Prostate gland (tissue), 2 donors: ENCODE measurements around the gene PUM2. TPM values are rescaled to one million over a fixed set of nuclear protein-coding genes. Genes with fewer than 3 reads are reported as not detected.

Experiments
- DNase-seq: peaks from one replicate; pipeline ENCODE4 v3.0.0-alpha.2; 2019; ENCODE audit warnings: low spot score
- H3K27ac ChIP-seq, 2 donors: fragments of 200-600 bp; sonication (generic); 2 replicates each; pipeline ENCODE4 v1.5.1; 2017 to 2019
- H3K27me3 ChIP-seq: fragments of 200-600 bp; sonication (generic); replicated peaks from 2 replicates; pipeline ENCODE4 v1.5.1; 2019; ENCODE audit not compliant: insufficient read depth
- H3K36me3 ChIP-seq, 2 donors: fragments of 200-600 bp; sonication (generic); 1 replicate in 1 of 2; 2 replicates in 1 of 2; pipeline versions ENCODE4 v1.5.1 to v1.8.1; 2017 to 2019
- H3K4me1 ChIP-seq: fragments of 200-600 bp; sonication (generic); replicated peaks from 2 replicates; pipeline ENCODE4 v1.5.1; 2019
- H3K4me3 ChIP-seq, 2 donors: fragments of 200-600 bp; sonication (generic); 2 replicates each; pipeline ENCODE4 v1.5.1; 2017 to 2019
- H3K9me3 ChIP-seq: fragments of 200-600 bp; sonication (generic); 2 replicates; pipeline ENCODE4 v1.5.1; 2017
- POLR2A ChIP-seq: fragments of 450-650 bp; IDR thresholded peaks from one replicate; pipeline ENCODE4 v1.6.1; 2016; ENCODE audit warnings: antibody characterized with exemption, mild to moderate bottlenecking
- POLR2AphosphoS5 ChIP-seq: sonication (generic); formaldehyde crosslinking; IDR thresholded peaks from one replicate; pipeline ENCODE4 v1.6.1; 2017; ENCODE audit warnings: antibody characterized with exemption
- WGBS: methylation state at CpG from one replicate; pipeline ENCODE4 v1.1.5; 2018; 5-methylcytosine and 5-hydroxymethylcytosine counted together
- intact Hi-C: fragments of 100-400 bp; cut with DNase I; formaldehyde crosslinking; loops from one replicate; pipeline ENCODE4 v1.14.2; 2022
- total RNA-seq, 2 donors: library from RNA; depleted of rRNA; stranded (reverse); fragments of >200 nt; gene quantifications; one replicate each; pipeline ENCODE4 v1.1.0, GENCODE V29; 2016
- TF ChIP-seq, protein P1 (sequence below), 4 experiments: fragments of 200-600 bp in 2 of 4; fragments of 450-650 bp in 2 of 4; sonication (generic) in 2 of 4; IDR thresholded peaks; 1 replicate in 3 of 4; 2 replicates in 1 of 4; pipeline ENCODE4 v1.5.1; 2016 to 2019; ENCODE audit warnings: antibody characterized with exemption in 4 of 4, mild to moderate bottlenecking in 2 of 4, moderate library complexity in 2 of 4

PUM2 gene
- total RNA-seq, 2 donors from 2014 or later = 60.8 to 89.0 TPM

GRCh38 chr2:20396356-20397000 lies 45.8 kb upstream of the PUM2 start:
- H3K27ac ChIP-seq = no peak overlapping the region

DNA sequence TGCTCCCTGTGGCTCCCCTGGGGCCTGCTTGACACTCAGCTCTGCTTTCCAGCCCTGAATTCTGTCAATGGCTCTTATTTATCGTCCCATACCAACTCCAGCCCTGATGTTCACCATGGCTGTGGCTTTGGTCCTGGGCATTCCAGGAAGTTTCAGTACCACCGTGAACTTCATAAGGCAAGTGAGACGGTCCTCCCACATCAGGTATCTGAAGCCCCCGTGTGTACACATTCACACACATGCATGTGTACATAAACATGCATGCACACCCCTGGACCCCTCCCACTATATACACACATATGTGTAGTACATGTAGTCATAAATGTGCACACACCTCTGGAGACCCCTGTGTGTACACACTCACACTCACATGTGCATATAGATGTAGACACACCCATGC lies 43.3 kb upstream of the PUM2 start:
- TF ChIP-seq POLR2A = no peak
- TF ChIP-seq POLR2AphosphoS5 = no peak
- TF ChIP-seq, protein P1, sequence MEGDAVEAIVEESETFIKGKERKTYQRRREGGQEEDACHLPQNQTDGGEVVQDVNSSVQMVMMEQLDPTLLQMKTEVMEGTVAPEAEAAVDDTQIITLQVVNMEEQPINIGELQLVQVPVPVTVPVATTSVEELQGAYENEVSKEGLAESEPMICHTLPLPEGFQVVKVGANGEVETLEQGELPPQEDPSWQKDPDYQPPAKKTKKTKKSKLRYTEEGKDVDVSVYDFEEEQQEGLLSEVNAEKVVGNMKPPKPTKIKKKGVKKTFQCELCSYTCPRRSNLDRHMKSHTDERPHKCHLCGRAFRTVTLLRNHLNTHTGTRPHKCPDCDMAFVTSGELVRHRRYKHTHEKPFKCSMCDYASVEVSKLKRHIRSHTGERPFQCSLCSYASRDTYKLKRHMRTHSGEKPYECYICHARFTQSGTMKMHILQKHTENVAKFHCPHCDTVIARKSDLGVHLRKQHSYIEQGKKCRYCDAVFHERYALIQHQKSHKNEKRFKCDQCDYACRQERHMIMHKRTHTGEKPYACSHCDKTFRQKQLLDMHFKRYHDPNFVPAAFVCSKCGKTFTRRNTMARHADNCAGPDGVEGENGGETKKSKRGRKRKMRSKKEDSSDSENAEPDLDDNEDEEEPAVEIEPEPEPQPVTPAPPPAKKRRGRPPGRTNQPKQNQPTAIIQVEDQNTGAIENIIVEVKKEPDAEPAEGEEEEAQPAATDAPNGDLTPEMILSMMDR (IDR thresholded peaks at IDR 0.05) = no peak
- intact Hi-C loops = no loop called here
- DNase-seq = no peak
- Histone ChIP-seq H3K9me3 (no peaks in the 10 kb centered on the region), H3K4me1 (no peaks in the 10 kb centered on the region), H3K4me3 (no peak overlapping the region), H3K36me3 (no peaks in the 10 kb centered on the region), H3K27me3 (no peaks in the 10 kb centered on the region), H3K27ac (no peak overlapping the region)
- 98% methylated on average over 4 of the region's 4 CpGs for WGBS

More at GRCh38 chr2:20396356-20397000, 45.8 kb upstream of the PUM2 start:
- intact Hi-C loops = no loop called here
- H3K9me3 ChIP-seq = no peaks in the 10 kb centered on the region
- no peaks in the 10 kb centered on the region for H3K4me1 ChIP-seq
- no peak for DNase-seq
- WGBS = 94% methylated on average over 9 of the region's 9 CpGs
- TF ChIP-seq POLR2AphosphoS5 (no peak), POLR2A (no peak)
- TF ChIP-seq, protein P1 (IDR thresholded peaks at IDR 0.05) = no peak
- no peak overlapping the region for H3K4me3 ChIP-seq
- no peaks in the 10 kb centered on the region for H3K36me3 ChIP-seq
- no peaks in the 10 kb centered on the region for H3K27me3 ChIP-seq

GRCh38 chr2:20391951-20392699 lies 41.5 kb upstream of the PUM2 start:
- Histone ChIP-seq H3K4me1 (no peaks in the 10 kb centered on the region), H3K27ac (no peak overlapping the region), H3K36me3 (no peaks in the 10 kb centered on the region), H3K27me3 (no peaks in the 10 kb centered on the region), H3K4me3 (no peak overlapping the region), H3K9me3 (no peaks in the 10 kb centered on the region)
- no peak for DNase-seq
- TF ChIP-seq POLR2AphosphoS5 (no peak), POLR2A (no peak)
- TF ChIP-seq, protein P1 (IDR thresholded peaks at IDR 0.05) = no peak
- WGBS = 80% methylated on average over 8 of the region's 8 CpGs
- intact Hi-C loops = no loop called here

DNA sequence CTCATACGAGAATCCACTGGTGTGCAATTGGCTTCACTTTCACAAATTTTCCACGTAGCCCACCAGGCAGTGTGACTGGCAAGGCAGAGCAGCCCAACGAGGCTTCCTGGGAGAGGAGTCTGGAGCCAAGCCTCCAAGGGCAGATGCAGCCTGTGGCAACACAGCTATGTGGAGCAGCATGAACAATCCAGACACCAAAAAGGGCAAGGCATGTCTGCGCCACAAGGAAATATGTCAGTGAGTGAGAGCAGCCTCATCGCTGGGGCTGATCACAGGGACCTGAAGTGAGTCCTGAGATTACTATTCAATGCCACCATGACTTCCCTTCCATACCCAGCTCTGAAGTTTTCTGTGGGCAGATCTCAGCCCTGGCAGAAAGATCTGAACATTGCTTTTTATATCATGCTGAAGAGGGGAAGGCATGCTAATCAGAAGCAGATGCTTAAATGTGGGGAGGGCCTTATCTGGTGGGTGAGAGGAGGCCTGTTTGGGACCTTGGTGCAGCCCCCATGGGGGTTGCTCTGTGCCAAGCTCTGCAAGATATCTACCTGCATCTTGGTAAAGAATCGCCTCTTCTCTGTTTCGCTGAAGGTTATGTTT lies 40.0 kb upstream of the PUM2 start:
- Histone ChIP-seq H3K27ac (no peak overlapping the region), H3K4me3 (no peak overlapping the region), H3K9me3 (no peaks in the 10 kb centered on the region), H3K27me3 (no peaks in the 10 kb centered on the region), H3K36me3 (no peaks in the 10 kb centered on the region), H3K4me1 (no peaks in the 10 kb centered on the region)
- no peak for DNase-seq
- TF ChIP-seq POLR2A (no peak), POLR2AphosphoS5 (no peak)
- TF ChIP-seq, protein P1 (IDR thresholded peaks at IDR 0.05) = no peak
- WGBS = 85% methylated on average over 7 of the region's 7 CpGs
- intact Hi-C loops = no loop called here
